Mucosa of descending colon (tissue), 3 donors: Measurements from ENCODE around the gene FNDC3A. TPM values are rescaled to one million over a fixed set of nuclear protein-coding genes. Genes with fewer than 3 reads are reported as not detected.

Experiments used
- ATAC-seq: fragments of 200-7000 bp; cut with Tn5 transposase; one replicate; pipeline ENCODE4 v1.9.1; 2020; ENCODE audit warnings: mild to moderate bottlenecking, moderate library complexity
- DNase-seq, 3 donors: peaks; one replicate each; pipeline ENCODE4 v3.0.0-alpha.2; 2020
- H3K36me3 ChIP-seq: fragments of 200-600 bp; one replicate; pipeline ENCODE4 v1.8.0; 2021; ENCODE audit warnings: low read depth, mild to moderate bottlenecking
- H3K4me1 ChIP-seq: fragments of 200-600 bp; one replicate; pipeline ENCODE4 v1.8.0; 2021; ENCODE audit warnings: low read depth, mild to moderate bottlenecking
- H3K4me3 ChIP-seq: fragments of 200-600 bp; one replicate; pipeline ENCODE4 v1.8.0; 2021; ENCODE audit warnings: mild to moderate bottlenecking
- H3K9me3 ChIP-seq: fragments of 200-600 bp; one replicate; pipeline ENCODE4 v1.8.0; 2021; ENCODE audit warnings: mild to moderate bottlenecking
- CTCF ChIP-seq: fragments of 200-600 bp; IDR thresholded peaks from one replicate; pipeline ENCODE4 v1.8.0; 2022; ENCODE audit warnings: antibody characterized with exemption, mild to moderate bottlenecking
- intact Hi-C, 2 donors: fragments of 100-400 bp; cut with DNase I in 1 of 2; cut with micrococcal nuclease in 1 of 2; formaldehyde crosslinking; loops; one replicate each; pipeline versions ENCODE4 v1.11.0 to v1.11.1; 2022; cut with DNase I, micrococcal nuclease
- total RNA-seq, 3 donors: library from RNA; stranded (reverse); fragmentation: NEBNext Ultra II Directional in 2 of 3; extraction: Animal tissue kit (Norgen Biotek cat#: 25700) in 2 of 3; gene quantifications; one replicate each; pipeline versions ENCODE4 v1.2.1 to v1.2.4, GENCODE V29; 2021 to 2023
- donor health status: DM: no; HTN: no; CAD: no; lungs with moderate emphysema.
- donor health status: DM: no; HTN: no; CAD: no.
- donor health status: DM: no; HTN: yes; CAD: no.

Gene FNDC3A
- total RNA-seq, 3 donors from 2014 or later, result 46.6 to 63.6 (median 47.3) TPM

GRCh38 chr13:48939728-48940127 lies 36.0 kb upstream of the FNDC3A start:
- H3K9me3 ChIP-seq, result no peaks in the 10 kb centered on the region
- ATAC-seq (no peak), DNase-seq (no peak)
- no peaks in the 10 kb centered on the region for H3K36me3 ChIP-seq
- no peaks in the 10 kb centered on the region for H3K4me1 ChIP-seq
- intact Hi-C loops, result no loop called here
- TF ChIP-seq CTCF, result no peak
- no peak overlapping the region for H3K4me3 ChIP-seq

- ATAC-seq, result no peak
- no peak overlapping the region for H3K4me3 ChIP-seq
- TF ChIP-seq CTCF, result no peak
- DNase-seq, result no peak
- H3K4me1 ChIP-seq, result no peaks in the 10 kb centered on the region
- H3K9me3 ChIP-seq, result no peaks in the 10 kb centered on the region
- H3K36me3 ChIP-seq, result no peaks in the 10 kb centered on the region
- intact Hi-C loops, result no loop called here
These were observed 33.6 kb upstream of the FNDC3A start for GRCh38 chr13:48942131-48942530.

GRCh38 chr13:48944221-48944620 lies 31.5 kb upstream of the FNDC3A start:
- intact Hi-C loops, result no loop called here
- no peak for TF ChIP-seq CTCF
- Histone ChIP-seq H3K36me3 (no peaks in the 10 kb centered on the region), H3K4me1 (no peaks in the 10 kb centered on the region), H3K4me3 (no peak overlapping the region), H3K9me3 (no peaks in the 10 kb centered on the region)
- no peak for DNase-seq
- no peak for ATAC-seq

GRCh38 chr13:48945626-48946025 lies 30.1 kb upstream of the FNDC3A start:
- Histone ChIP-seq H3K4me1 (no peaks in the 10 kb centered on the region), H3K9me3 (no peaks in the 10 kb centered on the region), H3K36me3 (no peaks in the 10 kb centered on the region), H3K4me3 (no peak overlapping the region)
- DNase-seq (no peak), ATAC-seq (no peak)
- intact Hi-C loops, result no loop called here
- no peak for TF ChIP-seq CTCF

GRCh38 chr13:48946163-48946562 lies 29.5 kb upstream of the FNDC3A start:
- ATAC-seq (peak; percentile 51), DNase-seq (peak in 1 of 3 donors; percentile 7)
- TF ChIP-seq CTCF, result no peak
- Histone ChIP-seq H3K4me3 (no peak overlapping the region), H3K36me3 (no peaks in the 10 kb centered on the region), H3K4me1 (no peaks in the 10 kb centered on the region), H3K9me3 (no peaks in the 10 kb centered on the region)
- intact Hi-C loops, result no loop called here
